HG02678 (cell line): ENCODE data around the gene CDK18.
"Not testable (repeated sequence)": the region's sequence is repeated elsewhere in the genome, so short reads cannot be mapped to it uniquely, and the experiment has no call there.

Experiments used
- ATAC-seq: cut with Tn5 transposase; IDR thresholded peaks from one replicate; pipeline ENCODE4 v1.9.1; 2021; ENCODE audit warnings: mild to moderate bottlenecking, moderate library complexity; ENCODE audit not compliant: unreplicated experiment

The CDK18 gene

DNA sequence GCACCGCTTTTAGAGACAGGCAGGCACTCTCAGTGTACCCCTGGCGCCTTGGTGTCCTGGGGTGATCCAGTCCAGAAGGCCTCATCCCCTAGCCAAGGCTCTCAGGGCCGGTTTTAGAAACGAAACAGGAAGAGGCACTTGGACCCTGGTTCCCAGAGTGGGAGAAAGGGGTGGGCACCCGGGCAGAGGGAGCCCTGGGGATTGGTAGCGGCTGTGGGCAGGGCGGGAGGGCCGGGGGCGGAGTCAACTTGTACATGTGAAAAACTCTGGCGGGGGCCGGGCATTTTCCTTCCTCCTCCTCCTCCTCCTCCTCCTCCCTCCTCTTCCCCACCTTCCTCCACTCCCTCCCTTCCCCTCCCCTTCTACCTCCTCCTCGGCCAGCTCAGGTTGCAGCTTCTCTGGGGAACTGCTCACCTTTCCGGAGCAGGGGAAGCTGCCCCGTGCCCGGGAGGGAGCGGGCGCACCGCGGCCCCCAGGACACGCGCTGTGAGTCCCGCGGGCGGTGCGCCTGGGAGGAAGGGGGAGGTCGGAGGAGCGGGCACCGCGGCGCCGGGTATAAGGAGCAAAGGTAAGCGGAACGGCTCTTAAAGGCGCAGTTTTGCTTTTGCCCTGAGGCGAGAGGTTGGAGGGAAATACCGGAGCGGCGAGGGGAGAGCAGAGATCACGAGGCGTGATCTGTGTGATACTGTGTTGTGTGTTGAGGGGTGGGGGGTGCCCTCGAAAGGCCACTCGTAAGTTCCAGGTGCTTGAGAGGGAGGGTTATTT lies at the start of gene CDK18:
Gene CDK18, plus strand, starts transcription at position 359 of the 765 bp plus-strand sequence. CDS start 18,499 bp downstream, outside the sequence.
- ATAC-seq: no peak

DNA sequence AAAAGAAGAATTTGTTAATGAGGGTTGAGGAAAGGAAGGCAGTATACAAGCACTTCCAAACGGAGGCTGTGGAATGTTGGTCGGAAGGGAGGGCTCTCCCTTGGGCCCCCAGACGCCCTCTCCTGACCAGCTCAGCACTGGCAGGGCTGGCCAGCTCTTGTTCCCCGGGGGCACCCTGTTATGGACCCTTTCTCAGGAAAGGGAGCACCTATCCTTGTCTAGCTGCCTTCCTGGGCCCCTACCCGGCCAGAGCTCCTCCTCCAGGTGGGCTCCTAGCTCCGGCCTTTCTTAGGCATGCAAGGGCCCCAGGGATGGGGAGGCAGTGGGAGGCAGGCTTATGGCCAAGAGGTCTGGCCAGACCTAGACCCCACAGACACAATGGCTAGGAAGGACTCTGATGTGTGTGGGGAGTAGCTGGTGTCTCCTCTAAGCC lies 49.5 kb upstream of the CDK18 start:
- ATAC-seq: no peak

DNA sequence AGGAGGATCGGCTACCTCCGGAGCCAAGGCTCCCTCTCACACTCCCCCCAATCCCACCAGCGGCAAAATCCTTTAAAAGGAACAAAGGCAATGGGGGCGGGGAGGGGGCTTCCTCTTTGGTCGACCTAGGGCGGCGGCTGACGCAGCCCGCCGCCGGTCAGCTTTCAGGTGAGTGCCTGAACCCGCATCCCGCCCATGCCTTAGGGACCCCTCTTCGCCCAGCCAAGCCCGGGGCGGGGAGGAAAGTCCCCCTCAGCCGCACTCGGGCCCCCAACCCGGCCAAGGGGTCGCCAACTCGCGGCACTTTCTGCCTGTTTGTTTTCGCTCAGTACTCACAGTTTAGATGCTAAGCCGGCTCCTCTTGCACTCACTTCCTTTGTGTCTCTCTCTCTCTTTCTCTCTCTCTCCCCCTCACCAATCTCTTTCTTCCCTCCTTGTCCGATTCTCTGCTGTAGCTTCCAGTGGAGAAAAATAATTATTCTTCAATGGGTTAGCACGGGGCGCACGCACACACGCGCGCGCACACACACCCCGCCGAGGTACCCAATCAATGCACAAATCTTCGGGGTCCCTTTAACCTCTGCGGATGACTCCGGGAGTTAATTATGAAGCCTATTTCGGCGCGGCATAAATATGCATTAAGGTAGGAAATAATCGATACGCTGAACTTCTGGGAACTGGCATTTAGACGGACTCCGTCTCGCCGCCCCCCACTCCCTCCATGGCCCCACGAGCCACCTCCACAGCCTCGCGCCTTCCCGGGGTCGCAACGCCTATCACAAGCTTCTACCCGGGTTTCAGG lies 48.7 kb upstream of the CDK18 start, which contains the start of gene BLACAT1:
Gene BLACAT1, minus strand, starts transcription at position 465 of the 802 bp plus-strand sequence.
- no peak for ATAC-seq

DNA sequence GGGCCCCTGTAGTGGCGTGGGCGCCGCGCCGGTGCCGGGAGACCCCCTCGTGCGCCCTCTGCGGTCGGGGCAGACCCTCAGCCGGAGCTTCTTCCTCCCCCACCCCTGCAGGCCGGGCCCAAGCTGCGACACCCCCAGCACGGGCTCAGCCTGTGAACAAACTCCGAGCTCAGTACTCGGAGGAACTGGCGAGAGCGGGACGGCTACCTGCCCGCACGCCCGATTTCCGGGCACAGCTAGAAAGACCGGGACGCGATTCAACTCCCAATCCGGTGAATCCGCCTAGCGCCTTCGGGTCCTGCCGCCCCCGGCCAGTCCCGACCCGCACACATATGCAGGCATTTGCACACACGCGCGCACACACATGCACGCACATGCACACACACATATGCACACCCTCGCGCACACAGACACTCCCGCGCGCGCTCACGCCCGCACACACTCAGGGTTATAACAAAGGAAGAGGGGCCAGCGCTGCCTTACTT lies 48.0 kb upstream of the CDK18 start:
- ATAC-seq: no peak

DNA sequence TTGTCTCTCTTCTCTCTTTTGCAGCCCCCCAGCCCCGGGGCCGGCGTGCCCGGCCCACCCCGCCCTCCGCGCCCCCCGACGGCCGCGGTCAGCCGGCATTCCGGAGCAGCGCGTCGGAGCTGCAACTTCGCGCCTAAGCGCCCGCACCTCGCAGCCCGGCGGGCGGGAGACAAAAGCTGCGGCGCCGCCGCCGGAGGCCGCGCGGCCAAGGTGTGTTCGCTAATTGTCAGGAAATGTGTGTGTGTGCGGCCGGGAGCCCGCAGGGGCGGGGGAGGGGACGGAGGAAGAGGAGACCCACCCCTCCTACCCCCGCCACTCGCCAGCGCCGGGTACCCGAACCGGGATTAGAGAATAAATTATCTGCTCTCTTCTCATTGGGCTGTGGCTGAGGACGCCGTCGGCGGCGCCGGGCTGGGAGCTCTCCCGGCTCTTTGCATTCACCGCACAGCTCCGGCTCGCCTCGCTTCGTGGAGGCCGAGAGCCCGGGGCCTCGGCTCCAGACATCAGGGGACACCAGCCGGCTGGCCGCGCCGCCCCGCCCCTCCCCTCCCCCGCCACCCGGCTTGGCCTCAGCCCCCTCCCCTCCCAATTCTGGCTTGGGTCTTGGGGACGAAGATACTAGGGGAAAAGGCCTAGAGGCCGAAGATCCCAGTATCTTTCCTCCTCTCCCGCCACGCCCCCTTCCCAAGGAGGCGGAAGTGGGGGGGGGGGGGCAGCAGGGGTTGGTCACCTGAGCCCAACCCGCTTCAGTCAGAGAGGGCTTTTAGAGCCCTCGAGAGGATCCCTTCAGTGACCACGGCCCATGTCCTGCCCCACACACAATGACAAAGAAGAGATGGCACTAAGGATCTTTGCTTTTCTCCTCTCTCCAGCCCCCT lies 47.4 kb upstream of the CDK18 start:
- no peak for ATAC-seq

DNA sequence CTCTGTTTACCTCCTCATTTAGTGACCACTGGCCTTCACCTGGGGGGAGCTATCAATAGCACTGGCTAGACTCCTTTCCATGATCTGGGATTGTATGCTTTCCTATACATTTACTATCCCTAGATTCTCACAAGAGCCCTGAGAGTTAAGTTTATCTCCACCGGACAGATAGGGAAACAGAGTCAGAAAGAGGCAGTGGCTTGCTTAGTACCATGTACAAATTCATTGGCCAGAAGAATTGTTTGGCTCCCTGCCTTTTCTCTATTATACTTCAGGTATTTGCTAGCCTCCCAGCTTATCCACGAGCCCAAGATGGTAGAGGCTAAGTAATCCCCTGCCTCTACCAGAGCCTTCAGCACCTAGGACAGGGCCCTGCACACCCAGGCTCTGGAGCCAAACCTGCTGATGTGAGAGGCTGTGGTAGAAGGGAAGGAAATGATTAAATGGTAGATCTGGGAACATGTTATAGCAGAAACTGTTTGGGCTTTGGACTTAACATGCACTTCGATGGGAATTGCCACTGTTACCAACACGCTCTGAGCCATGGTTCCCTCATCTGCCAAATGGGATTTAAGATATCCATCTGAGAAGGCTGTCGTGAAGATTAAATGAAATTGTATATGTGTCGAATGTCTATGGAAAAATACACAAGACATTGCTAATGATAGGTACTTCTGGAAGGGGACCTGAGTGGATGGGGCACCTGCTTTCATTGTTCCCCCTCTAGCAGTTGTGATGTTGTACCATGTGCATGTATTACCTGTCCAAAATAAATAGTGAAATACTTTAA lies 45.5 kb upstream of the CDK18 start:
- no peak for ATAC-seq

DNA sequence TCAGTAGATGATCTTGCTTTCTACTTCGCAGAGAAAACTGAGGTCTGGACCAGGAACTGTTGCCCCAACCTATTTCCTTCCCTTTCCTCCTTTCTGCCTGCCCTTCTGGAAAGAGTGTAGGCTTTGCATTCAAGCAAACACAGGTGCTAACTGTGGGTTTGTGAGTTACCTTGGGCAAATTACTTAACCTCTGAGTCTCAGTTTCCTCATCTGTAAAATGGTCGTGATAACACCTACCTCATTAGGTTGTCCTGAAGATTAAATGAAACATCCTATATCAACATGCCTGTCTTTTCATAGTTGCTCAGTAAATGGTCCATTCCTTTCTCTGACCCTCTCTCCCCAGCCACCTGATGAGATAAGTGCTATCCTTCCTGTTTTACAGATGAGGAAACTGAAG lies 39.1 kb upstream of the CDK18 start:
- no peak for ATAC-seq

DNA sequence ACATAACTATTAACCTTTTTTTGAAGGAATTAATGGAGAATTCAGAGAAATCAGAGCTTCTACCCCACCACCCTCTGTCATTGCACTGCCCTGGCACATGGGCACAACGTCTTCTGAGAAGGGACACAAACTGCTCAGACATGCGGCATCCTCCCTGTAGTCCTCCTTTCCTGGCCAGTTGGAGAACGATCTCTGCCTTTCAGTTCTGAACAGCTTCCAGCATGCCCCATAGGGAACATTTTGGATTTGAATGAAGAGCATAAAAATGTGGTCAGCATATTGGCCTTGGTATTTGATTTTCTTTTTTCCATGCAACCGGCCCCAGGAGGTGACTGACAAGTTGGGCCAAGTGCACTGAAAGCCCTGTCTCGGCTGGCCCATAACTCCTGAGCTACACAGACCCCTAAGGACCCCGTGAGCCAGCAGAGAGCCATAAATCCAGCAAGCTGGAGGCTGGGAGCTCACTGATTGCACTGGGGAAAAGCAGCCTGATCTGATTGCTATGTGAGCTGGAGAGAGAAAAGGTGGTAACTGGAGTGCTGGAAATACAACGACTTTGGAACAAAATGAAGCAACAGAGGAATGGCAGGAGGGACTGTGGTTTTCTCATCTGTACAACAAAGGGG lies 37.8 kb upstream of the CDK18 start:
- no peak for ATAC-seq

DNA sequence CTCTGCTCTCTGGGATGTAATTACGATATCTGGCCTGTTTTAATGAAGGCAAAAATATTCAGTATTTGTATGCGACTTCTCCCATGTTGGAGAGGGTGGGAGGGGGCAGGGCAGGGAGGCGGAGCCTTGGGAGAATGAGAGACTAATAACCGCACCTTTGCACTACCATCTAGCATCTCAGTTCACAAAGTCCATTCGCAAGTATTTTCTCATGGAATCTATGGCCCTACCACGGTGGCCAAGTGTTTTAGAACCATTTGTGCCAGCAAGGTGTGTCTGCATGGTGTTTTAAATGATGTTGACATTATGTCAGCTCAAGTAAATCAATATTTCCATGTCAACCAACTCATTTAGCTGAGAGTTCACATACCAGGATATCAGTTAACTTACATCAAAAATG lies 34.3 kb upstream of the CDK18 start:
- no peak for ATAC-seq

DNA sequence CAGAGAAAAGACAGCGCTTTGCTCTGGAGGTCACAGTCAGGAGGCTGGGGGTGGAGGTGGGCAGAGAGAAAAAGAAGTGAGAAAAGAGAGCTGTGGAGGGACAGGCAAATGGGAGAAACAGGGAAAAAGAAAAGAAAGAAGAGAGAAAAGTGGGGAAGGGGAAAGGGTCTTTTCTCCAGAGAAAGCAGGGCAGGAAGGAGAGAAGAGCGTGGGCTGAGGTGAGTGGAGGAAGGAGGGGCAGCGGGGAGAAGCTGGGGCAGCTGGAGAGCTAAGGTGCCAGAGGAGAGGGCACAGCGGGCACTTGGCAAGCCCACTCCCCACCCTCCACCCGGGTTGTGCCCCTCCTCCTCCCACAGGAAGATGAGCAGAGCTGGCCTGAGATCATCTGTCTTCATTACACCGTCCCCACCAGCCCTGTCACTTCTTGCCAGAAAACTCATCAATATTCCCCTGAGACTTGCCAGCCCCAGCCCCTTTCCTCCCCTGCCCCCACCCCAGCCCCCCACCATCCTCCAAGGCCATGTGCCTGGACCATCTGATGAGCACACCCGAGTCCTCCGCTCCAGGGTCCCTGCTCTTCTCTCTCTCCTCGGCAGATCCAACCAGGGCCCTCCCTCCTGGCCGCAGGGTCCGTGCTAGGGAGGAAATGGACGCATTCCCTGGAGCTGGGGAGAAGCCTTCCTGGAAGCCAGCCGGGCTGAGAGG lies 31.6 kb upstream of the CDK18 start:
- ATAC-seq: no peak

DNA sequence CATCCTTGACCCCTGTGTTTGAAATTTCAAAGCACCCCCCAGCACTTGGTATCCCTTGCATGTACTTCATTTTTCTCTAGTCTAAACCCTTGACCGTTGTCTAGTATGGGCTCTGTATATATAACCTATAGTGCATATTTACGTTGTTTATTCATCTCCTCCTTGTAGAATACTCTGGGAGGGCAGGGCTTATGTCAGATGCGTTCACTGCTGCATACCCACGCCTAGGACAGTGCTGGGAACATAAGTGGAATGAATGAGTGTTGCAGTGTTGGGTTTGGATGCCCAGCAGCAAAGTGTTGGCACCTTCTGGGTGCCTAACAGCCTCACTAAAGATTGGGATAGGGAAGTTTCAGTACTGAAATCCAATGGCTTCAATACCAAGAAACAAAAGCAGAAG lies 31.0 kb upstream of the CDK18 start:
- ATAC-seq: no peak

DNA sequence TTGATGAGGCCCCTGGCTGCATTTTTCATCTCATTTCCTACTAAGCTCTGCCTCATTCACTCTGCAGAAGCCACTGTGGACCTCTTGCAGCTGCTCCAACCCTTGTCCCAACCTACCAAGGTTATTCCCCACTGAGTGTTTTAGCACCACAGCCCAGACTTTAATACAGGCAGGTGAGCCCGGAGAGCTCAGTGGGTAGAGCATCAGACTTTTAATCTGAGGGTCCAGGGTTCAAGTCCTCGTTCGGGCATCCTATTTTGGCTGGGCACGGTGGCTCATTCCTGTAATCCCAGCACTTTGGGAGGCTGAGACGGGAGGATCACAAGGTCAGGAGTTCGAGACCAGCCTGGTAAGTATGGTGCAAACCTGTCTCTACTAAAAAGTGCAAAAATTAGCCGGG lies 30.5 kb upstream of the CDK18 start:
- ATAC-seq: no peak

DNA sequence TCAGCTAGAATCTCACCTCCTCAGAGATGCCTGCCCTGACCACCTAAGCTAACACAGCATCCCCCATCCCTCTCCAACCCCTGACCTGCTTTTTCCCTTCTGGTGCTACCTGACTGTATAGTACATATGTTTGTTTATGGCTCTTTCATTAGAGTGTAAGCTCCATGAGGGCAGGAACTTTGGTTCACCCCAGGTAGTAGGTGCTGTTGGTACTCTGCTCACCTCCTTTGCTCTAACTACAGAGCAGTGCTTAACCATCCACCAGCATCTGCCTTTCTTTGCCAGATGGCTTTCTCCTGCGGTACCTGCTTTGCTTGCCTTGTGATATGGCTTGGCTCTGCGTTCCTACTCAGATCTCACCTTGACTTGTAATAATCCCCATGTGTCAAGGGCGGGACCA lies 29.9 kb upstream of the CDK18 start:
- ATAC-seq: no peak

DNA sequence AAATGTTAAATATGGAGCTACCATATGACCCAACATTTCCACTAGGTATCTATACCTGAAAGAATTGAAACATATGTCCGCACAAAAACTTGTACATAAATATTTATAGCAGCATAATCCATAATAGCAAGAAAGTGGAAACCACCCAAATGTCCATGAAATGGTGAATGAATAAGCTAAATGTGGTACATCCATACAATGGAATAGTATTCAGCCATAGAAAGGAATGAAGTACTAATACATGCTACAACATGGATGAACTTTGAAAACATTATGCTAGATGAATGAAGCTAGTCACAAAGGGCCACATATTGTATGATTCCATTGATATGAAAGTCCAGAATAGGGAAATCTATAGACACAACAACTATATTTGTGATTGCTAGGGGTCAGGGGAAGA lies 28.6 kb upstream of the CDK18 start:
- ATAC-seq: no peak

DNA sequence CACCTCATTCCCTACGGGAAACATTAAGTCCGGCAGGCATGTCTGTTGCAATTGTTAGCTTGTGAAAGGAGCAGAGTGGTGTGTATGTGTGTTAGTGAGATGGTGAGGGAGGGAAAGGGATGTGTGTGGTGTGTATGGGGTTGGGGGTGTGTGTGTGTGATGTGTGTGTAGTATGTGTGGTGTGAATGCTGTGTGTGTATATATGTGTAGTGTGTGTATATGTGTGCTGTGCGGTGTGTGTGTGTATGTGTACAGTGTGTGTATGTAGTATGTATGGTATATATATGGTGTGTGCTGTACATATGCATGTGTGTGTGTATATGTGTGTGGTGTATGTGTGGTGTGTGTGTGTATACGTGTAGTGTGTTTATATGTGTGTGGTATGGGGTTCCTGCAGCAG lies 27.8 kb upstream of the CDK18 start:
- no peak for ATAC-seq

DNA sequence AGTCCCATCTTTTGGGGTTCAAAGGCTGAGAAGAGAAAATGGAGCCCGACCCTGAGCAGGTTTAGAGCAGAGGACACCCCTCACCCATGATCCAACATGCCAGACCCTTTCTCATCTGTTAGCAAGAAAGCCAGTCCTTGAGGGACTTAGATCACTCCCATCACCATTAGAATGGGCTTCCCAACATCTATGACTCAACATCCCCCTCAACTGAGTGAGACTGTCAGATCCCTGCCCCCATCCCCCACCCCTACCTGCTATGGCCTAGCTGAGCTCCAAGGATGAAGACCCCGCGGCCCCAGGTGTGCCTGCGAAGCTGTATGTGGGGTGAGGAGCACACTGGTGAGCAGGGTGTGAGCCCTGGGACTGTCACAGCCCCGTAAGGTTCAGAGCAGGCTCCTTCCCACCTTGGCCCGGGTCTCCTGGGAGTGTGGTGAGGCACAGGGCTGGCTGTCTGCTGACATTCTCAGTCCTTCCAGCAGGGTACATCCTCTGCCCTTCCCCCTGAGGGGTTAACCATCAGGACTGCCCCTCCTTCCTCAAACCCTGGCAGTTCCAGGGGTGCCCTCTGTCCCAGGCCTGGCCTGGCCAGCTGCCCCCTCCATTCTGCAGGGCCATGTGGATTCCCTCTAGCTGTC lies 27.2 kb upstream of the CDK18 start:
- no peak for ATAC-seq

DNA sequence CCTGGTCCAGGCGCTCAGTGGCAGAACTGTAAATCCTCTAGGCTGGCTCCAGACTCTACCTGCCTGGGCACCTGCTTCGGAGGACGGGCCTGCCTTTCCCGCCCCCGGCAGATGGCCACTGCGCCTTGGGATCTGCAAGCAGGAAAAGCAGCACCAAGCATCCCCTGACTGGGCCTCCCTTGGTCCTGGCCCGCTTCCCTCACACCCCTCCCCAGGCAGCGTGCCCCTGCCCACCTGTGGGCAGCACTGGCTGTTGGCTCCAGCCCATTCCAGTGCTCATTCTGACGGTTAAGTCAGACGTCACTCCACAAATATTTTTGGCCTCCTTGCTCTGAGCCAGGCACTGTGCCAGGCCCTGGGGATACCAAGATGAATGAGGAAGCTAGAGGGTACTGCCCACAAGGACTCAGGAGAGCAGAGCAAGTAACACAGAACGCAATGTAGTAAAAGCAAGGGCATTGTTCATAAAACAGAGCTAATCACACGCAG lies 26.7 kb upstream of the CDK18 start:
- no peak for ATAC-seq

DNA sequence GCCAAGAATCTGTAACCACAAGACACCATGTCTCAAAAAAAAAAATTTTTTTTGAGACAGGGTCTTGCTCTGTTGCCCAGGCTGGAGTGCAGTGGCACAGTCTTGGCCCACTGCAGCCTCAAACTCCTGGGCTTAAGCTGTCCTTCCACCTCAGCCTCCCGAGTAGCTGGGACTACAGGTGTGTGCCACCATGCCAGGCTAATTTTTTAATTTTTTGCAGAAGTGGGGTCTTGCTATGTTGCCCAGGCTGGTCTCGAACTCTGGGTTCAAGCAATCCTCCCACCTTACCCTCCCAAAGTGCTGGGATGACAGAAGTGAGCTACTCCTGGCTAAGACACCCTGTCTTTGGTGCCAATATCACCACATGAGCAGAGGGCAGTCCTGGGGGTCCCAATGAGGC lies 25.5 kb upstream of the CDK18 start:
- ATAC-seq: not testable (repeated sequence)
